Measurements from ENCODE around the gene SALL3. TPM values are rescaled to one million over a fixed set of nuclear protein-coding genes. Genes with fewer than 3 reads are reported as not detected.
"Not testable (repeated sequence)": the region's sequence is repeated elsewhere in the genome, so short reads cannot be mapped to it uniquely, and the experiment has no call there.

Gene SALL3
- total RNA-seq, 1 donor from 2014 or later, result 0.30 TPM

DNA sequence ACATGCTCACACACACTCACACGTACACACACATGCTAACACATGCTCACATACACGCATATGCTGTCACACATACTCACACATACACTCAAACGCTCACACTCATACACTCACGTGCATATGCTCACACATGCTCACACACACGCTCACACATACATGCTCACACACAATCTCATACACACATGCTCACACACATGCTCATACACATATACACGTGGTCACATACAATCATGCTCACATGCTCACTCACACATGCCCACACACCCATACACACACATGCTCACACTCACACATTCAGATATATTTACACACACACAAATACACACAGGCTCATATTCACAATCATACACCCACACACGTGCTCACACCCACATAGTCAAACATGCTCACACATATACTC lies 17.5 kb upstream of the SALL3 start:
- intact Hi-C loops (cut with DNase I), result no loop called here

GRCh38 chr18:78964727-78965126 lies 14.9 kb upstream of the SALL3 start:
- intact Hi-C loops (cut with DNase I); DNase-seq (ENCODE audit: low spot score): not testable (repeated sequence)

More for the DNA sequence above, 17.5 kb upstream of the SALL3 start:
- no peak for DNase-seq (ENCODE audit: low spot score)

GRCh38 chr18:78965260-78965659 lies 14.4 kb upstream of the SALL3 start:
- no peak for DNase-seq (ENCODE audit: low spot score)
- intact Hi-C loops (cut with DNase I), result no loop called here

GRCh38 chr18:78965917-78966792 lies 13.5 kb upstream of the SALL3 start:
- DNase-seq (ENCODE audit: low spot score), result no peak
- intact Hi-C loops (cut with DNase I), result no loop called here

DNA sequence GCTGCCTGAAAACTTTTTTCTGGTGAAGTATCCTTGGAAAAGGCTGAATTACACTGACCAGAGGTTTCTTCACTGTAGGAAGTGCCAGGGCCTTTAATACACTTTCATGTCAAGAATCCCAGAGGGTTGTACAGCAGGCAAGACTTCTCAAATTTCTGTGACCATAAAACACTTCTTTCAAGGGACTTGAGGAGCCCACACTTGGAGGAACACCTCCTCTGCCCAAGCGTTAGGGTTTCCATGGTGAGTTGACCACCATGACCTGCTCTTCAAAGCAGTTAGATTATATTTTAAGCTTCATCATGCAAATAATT lies 12.9 kb upstream of the SALL3 start:
- intact Hi-C loops (cut with DNase I), result no loop called here
- DNase-seq (ENCODE audit: low spot score), result no peak

DNA sequence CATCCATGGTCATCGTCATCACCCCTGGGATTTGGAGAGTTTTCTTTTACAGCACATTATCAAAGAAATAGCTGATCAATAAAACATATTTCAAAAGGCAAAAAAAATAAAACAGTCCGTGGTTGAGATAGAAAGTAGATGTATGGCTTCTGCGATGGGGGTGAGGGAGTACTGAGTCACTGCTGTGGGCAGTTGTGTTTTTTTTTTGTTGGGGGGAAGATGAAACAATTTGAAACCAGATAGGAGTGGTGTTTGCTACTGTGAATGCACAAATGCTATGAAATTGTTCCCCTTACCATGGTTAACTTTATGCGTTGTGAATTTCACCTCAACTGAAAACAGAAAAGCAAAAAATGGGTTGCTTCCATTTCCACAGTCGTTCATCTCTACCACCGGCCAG lies 11.9 kb upstream of the SALL3 start:
- no peak for DNase-seq (ENCODE audit: low spot score)
- intact Hi-C loops (cut with DNase I), result no loop called here

DNA sequence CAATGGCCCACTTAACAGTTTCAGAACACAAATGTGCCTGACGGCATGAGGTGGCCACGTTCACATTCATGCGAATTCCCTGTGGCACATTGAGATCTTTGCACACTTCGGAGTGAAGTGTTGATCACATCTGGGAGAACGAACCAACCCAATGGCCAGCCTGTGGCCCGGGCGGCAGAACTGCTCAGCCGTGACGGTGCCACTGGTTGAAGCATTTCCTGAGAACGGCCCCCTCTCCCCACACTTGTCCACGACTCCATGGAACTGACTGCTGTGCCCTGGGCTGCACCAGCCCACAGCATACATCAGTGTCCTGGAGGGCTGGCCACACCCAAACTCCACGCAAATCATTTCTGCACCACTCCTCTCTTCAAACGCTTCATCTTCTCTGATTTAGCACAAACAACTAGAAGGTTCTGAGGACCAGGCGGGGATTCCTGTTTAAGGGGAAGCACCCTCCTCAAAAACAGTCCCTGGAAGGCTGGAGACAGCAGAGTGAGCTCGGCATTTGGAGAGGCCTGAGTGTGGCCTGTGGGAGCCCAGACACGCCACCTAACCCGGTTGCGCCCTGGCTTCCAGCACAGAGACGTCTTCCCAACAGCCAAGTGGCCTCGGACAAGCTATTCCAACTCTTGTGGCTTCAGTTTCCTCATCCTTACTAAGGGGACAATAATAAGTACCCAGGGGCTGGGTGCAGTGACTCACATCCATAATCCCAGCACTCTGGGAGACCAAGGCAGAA lies 9.9 kb upstream of the SALL3 start:
- no peak for DNase-seq (ENCODE audit: low spot score)
- intact Hi-C loops (cut with DNase I), result no loop called here

GRCh38 chr18:78970774-78971333 lies 8.8 kb upstream of the SALL3 start:
- intact Hi-C loops (cut with DNase I), result no loop called here
- DNase-seq (ENCODE audit: low spot score), result no peak

- DNase-seq (ENCODE audit: low spot score), result no peak
- intact Hi-C loops (cut with DNase I), result no loop called here
Observed at GRCh38 chr18:78971511-78972245, 7.9 kb upstream of the SALL3 start.

- intact Hi-C loops (cut with DNase I), result no loop called here
- no peak for DNase-seq (ENCODE audit: low spot score)
Observed at GRCh38 chr18:78972385-78972918, 7.2 kb upstream of the SALL3 start.

DNA sequence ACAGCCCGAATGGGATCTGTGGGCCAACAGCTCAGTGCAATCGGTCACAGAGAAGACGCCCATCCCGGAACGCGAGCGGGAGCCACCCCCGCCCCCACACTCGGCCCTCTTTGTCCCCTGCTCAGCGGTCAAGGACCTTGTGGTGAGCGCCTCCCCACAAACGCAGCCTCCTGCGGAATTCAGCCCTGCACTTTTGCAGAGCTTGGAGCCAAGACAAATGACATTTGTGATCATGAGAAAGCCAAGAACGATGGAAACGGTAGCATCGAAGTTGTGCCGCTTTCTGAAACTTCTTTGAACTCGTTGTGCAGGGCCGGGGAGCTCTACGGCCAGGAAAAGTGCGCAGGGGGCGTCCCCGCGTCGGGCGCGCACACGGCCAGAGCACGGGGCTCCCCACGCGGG lies 6.7 kb upstream of the SALL3 start:
- DNase-seq (ENCODE audit: low spot score), result no peak
- intact Hi-C loops (cut with DNase I), result no loop called here

DNA sequence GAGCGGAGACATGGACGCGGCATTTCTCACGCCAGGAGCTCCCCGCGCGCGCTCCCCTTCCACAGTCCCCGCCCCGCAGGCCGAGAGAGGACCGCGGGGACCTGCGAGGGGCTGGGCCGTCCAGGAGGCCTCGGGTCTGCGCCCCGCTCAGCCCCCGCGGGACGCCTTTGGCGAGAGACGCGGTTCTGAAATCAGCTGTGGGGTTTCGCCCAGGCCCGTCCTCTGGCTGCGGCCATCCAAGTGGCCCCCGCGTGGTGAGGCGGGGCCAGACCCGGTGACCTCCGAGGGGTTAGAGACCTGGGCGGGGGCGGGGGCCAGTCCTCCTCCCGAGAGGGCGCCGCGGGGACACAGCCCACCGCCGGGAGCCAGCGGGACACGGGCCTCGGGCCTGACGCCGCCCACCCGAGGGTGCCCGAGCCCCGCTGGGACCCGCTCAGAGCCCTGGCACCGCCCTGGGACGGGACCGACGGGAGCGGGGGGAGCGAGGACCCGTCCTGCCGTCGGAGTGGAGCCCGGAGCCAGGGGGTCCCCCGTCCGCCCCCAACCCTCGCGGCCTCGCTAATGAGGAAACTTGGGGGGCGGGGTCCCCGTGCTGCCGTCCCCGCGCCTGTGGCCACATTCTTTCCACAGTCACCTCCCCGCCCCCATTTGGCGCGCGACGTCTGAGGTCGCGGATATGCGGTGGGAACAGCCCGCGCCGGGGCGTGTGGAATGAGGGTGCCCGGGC lies 6.1 kb upstream of the SALL3 start:
- no peak for DNase-seq (ENCODE audit: low spot score)
- intact Hi-C loops (cut with DNase I), result no loop called here

- DNase-seq (ENCODE audit: low spot score), result no peak
- intact Hi-C loops (cut with DNase I), result no loop called here
Observed at GRCh38 chr18:78974115-78974761, 5.4 kb upstream of the SALL3 start.

- DNase-seq (ENCODE audit: low spot score), result no peak
- intact Hi-C loops (cut with DNase I), result no loop called here
Observed at GRCh38 chr18:78975292-78975691, 4.3 kb upstream of the SALL3 start.

DNA sequence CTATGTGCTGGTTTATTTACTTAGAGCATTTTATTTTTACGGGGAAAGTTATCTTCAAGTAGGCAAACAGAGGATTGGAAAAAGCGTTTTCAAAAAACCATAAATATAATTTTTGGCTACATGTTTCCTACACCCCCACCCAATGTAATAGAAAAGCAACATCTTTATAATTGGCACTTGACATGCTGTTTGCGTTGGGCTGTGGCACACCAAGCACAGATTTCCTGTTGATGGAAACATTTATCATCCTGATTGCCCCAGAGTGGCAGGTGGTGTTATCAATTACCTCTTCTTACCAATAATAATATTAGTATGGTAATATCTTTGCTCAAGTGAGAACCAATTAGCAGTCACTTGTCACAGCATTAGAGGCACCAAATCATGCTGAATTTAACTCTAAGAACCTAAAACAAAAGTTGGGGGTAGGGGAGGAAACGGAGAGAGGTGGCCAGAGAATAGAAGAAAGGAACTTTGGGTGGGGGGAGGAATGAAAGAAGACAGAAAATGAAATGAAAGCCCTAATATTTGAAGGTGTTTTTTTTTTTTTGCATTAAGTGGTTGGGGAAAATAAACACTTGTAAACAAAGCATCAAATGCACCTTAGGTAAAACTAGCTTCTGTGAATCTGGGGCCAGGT lies 3.8 kb upstream of the SALL3 start:
- no peak for DNase-seq (ENCODE audit: low spot score)
- intact Hi-C loops (cut with DNase I), result no loop called here

DNA sequence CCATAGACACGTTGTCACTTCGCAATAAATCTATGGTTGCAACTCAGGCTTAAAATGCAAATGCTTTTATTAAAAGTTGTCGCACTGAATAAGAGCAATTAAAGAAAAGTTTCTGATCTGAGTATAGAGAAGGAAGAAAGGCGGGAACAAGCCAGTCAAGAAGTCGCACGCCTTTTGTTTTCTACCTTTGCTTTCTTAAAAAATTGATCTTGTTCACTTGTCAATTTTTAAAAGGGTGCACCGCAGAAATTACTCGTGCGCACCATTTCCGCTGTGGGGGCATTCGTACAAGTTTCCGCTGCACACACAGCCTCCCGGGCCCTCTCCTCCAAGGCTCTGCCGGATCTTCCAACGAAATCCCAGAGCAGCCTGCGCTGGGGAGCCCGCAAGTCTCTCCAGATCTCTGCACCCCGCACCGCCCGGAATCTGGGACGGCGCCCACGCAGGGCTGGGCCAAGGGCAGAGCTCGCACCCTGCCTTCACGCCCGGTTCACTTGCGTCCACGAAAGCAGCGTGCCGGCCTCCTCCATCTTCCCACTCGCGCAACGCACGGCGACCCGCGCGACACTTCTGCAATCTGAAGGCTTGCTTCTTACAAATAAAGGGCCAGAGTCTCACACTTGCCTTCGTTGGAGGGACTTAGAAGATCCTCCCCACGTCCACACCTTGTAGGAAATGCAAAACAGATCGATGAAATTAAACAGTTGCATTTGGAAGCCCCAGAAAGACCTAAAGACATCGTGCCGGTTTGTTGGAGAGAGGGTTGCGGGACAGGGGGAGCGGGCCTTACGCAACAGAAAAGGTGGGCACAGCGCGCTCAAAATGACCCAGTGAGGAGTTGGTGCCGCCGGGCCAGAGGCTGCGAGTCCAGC lies 2.6 kb upstream of the SALL3 start:
- intact Hi-C loops (cut with DNase I), result no loop called here
- DNase-seq (ENCODE audit: low spot score), result no peak

- intact Hi-C loops (cut with DNase I), result no loop called here
- DNase-seq (ENCODE audit: low spot score), result no peak
Observed at GRCh38 chr18:78977637-78978348, 1.8 kb upstream of the SALL3 start.

All from cardiac septum (tissue), 1 donor.